ENCODE measurements around the gene ASCC3. TPM values are rescaled to one million over a fixed set of nuclear protein-coding genes. Genes with fewer than 3 reads are reported as not detected.

Gene ASCC3
- total and polyA plus RNA-seq, 2 of the 4 experiments (the other 2 are of a cell fraction) = 25.8 to 104 TPM

- Histone ChIP-seq H3K23ac (ENCODE audit: low read depth, low read length) (no peak overlapping the region), H2AK9ac (replicated peaks; ENCODE audit: low read depth, low read length, poor library complexity) (no peak overlapping the region), H3K27me3 (ENCODE audit: control insufficient read depth, insufficient read depth, low read length) (no peaks in the 10 kb centered on the region), H3K14ac (replicated peaks; ENCODE audit: low read depth, low read length) (no peak overlapping the region), H2AFZ (replicated peaks; ENCODE audit: low read length, poor library complexity) (no peak overlapping the region), H3K4me1 (ENCODE audit: control insufficient read depth, insufficient read depth, low read length) (no peaks in the 10 kb centered on the region), H2BK120ac (ENCODE audit: low read depth, low read length) (no peak overlapping the region), H2BK5ac (ENCODE audit: low read depth, low read length, poor library complexity, severe bottlenecking) (no peak overlapping the region), H3K4ac (ENCODE audit: low read depth, low read length) (no peak overlapping the region), H4K5ac (ENCODE audit: low read depth, low read length) (no peak overlapping the region), H4K91ac (ENCODE audit: insufficient read depth, low read depth, low read length) (no peak overlapping the region), H2BK15ac (ENCODE audit: low read depth, low read length) (no peak overlapping the region), H3K36me3 (ENCODE audit: control insufficient read depth, insufficient read depth, low read length) (peaks cover 4% of the 10 kb centered on the region), H3K79me1 (ENCODE audit: low read depth in 1 of 2, low read length in 2 of 2) (no peaks in the 10 kb centered on the region), H3K4me2 (ENCODE audit: low read depth, low read length) (no peak overlapping the region), H3K18ac (ENCODE audit: low read depth, low read length) (no peak overlapping the region), H4K20me1 (ENCODE audit: insufficient read depth, low read length) (no peaks in the 10 kb centered on the region), H3K9me3 (ENCODE audit: control insufficient read depth, insufficient read depth, low read length) (no peaks in the 10 kb centered on the region), H2BK20ac (ENCODE audit: low read depth, low read length) (no peak overlapping the region), H3K4me3 (ENCODE audit: insufficient read depth, low read depth, low read length) (no peak overlapping the region), H4K8ac (ENCODE audit: low read depth in 2 of 2, low read length in 2 of 2) (no peak overlapping the region), H2AK5ac (ENCODE audit: low read depth, low read length) (no peak overlapping the region), H3K27ac (ENCODE audit: insufficient read depth, low read length) (no peak overlapping the region), H3K56ac (ENCODE audit: extremely low read depth, insufficient read depth, low read length) (no peak overlapping the region), H3K9ac (ENCODE audit: low read depth, low read length) (no peak overlapping the region), H3K9me1 (ENCODE audit: insufficient read depth, low read length) (no peaks in the 10 kb centered on the region)
- no TSS peak for BruUV-seq (replicated peaks)
- dilution Hi-C loops (cut with HindIII; ENCODE audit: low sequenced_read_pairs, unreplicated experiment) = no loop called here
- ChIA-PET CTCF (no interaction called here), POLR2A (ENCODE audit: unreplicated experiment) (no interaction called here)
- TF ChIP-seq NFE2L2 (IDR thresholded peaks at IDR 0.05; ENCODE audit: low read depth, low read length) (no peak), SMC3 (IDR thresholded peaks at IDR 0.05; ENCODE audit: low read depth, low read length) (peak; percentile 56), CEBPB (IDR thresholded peaks at IDR 0.05; ENCODE audit: low read depth, low read length) (no peak), RAD21 (IDR thresholded peaks at IDR 0.05; ENCODE audit: low read length) (peak; percentile 41), ELK1 (IDR thresholded peaks at IDR 0.05; ENCODE audit: borderline replicate concordance, low read depth, low read length) (no peak), BHLHE40 (IDR thresholded peaks at IDR 0.05; ENCODE audit: low read depth, low read length) (no peak), CTCF (conservative IDR thresholded peaks at IDR 0.05; ENCODE audit: low read depth, low read length) (peak; percentile 54)
- no peak for ATAC-seq (ENCODE audit: low read depth)
- DNase-seq = peak; percentile 65
- intact Hi-C loops (cut with micrococcal nuclease) = loop anchor here (1.0 kb wide), 1 partner anchor 457 kb away; no protein-coding TSS in a partner anchor
- in situ Hi-C loops (cut with MboI; ENCODE audit: low sequenced_read_pairs) = no loop called here
These were observed 308.0 kb downstream of the ASCC3 start for GRCh38 chr6:100573166-100573565.
